GM12878 (cell line): Measurements from ENCODE around the gene TRPM7. TPM values are rescaled to one million over a fixed set of nuclear protein-coding genes. Genes with fewer than 3 reads are reported as not detected.

Source experiments
- ATAC-seq: fragments of 200-7000 bp; cut with Tn5 transposase; 3 replicates; pipeline ENCODE4 v1.9.1; 2020; ENCODE audit warnings: mild to moderate bottlenecking, moderate library complexity
- BruUV-seq: library from RNA; stranded (reverse); fragments of 400-500 nt; replicated peaks from 2 replicates; lab custom pipeline; 2021; lab: Mats Ljungman, UMichigan
- CTCF ChIA-PET: fragments of 300-600 bp; sonication (Branson Sonifier 250); formaldehyde crosslinking; extraction: SDS; loops from one replicate; lab custom pipeline; 2021; ENCODE audit warnings: inconsistent platforms; lab: Yijun Ruan, JAX
- POLR2A ChIA-PET: fragments of 350-600 bp; formaldehyde crosslinking; extraction: SDS; loops from one replicate; lab custom pipeline; 2021; ENCODE audit warnings: inconsistent platforms; lab: Charles Lee
- RAD21 ChIA-PET: fragments of 300-600 bp; sonication (Branson Sonifier 250); formaldehyde crosslinking; loops from one replicate; lab custom pipeline; 2023; ENCODE audit warnings: antibody characterized with exemption; ENCODE audit not compliant: unreplicated experiment; lab: Charles Lee
- SMC1A ChIA-PET: fragments of 300-600 bp; sonication (Branson Sonifier 250); formaldehyde crosslinking; loops from one replicate; lab custom pipeline; 2023; ENCODE audit not compliant: unreplicated experiment, uncharacterized antibody; lab: Charles Lee
- DNase-seq: peaks from one replicate; pipeline ENCODE4 v3.0.0-alpha.2; 2011; ENCODE audit warnings: low read depth, low spot score
- FAIRE-seq: peaks from 3 replicates; lab custom pipeline; 2011; peaks lifted over from hg19 to GRCh38; lab: Jason Lieb, UNC
- H2AFZ ChIP-seq: 2 replicates; pipeline ENCODE4 v1.6.0; 2011; ENCODE audit warnings: low read depth, low read length, control low read depth; ENCODE audit not compliant: control insufficient read depth
- H3K27ac ChIP-seq: 2 replicates; pipeline ENCODE4 v1.5.1; 2011; ENCODE audit warnings: control low read depth; ENCODE audit not compliant: control insufficient read depth, insufficient read depth
- H3K27me3 ChIP-seq, 2 experiments: replicated peaks in 1 of 2; 2 replicates each; pipeline versions ENCODE4 v1.6.0 to v1.6.1; 2011; ENCODE audit warnings: low read length in 1 of 2; ENCODE audit not compliant: control insufficient read depth in 2 of 2, insufficient read depth in 2 of 2
- H3K36me3 ChIP-seq, 2 experiments: 2 replicates each; pipeline ENCODE4 v1.5.1; 2011; ENCODE audit warnings: low read length in 1 of 2; ENCODE audit not compliant: control insufficient read depth in 2 of 2, insufficient read depth in 2 of 2
- H3K4me1 ChIP-seq: 2 replicates; pipeline ENCODE4 v1.6.1; 2011; ENCODE audit warnings: mild to moderate bottlenecking, low read length, moderate library complexity, mixed read lengths; ENCODE audit not compliant: control insufficient read depth, insufficient read depth
- H3K4me2 ChIP-seq: 2 replicates; pipeline ENCODE4 v1.6.0; 2011; ENCODE audit warnings: control low read depth; ENCODE audit not compliant: control insufficient read depth, insufficient read depth
- H3K4me3 ChIP-seq: fragments of 200-600 bp; sonication (generic); 2 replicates; pipeline ENCODE4 v1.5.1; 2016
- H3K79me2 ChIP-seq: 2 replicates; pipeline ENCODE4 v1.6.0; 2011; ENCODE audit warnings: low read length; ENCODE audit not compliant: control insufficient read depth, insufficient read depth
- H3K9ac ChIP-seq: 2 replicates; pipeline ENCODE4 v1.8.0; 2011; ENCODE audit warnings: low read length, control low read depth, mixed read lengths; ENCODE audit not compliant: control insufficient read depth, insufficient read depth
- H3K9me3 ChIP-seq: replicated peaks from 3 replicates; pipeline ENCODE4 v1.5.1; 2011; ENCODE audit warnings: mild to moderate bottlenecking, low read length; ENCODE audit not compliant: control insufficient read depth, insufficient read depth
- H4K20me1 ChIP-seq: 2 replicates; pipeline ENCODE4 v1.6.0; 2011; ENCODE audit not compliant: control insufficient read depth, insufficient read depth
- BMI1 ChIP-seq: fragments of 450-650 bp; IDR thresholded peaks from 2 replicates; pipeline ENCODE4 v1.6.1; 2016; ENCODE audit warnings: mild to moderate bottlenecking, moderate library complexity, borderline replicate concordance
- BRCA1 ChIP-seq: IDR thresholded peaks from 2 replicates; pipeline ENCODE4 v1.6.1; 2011; ENCODE audit warnings: low read depth, low read length, improper control_type of control experiment
- CHD1 ChIP-seq: IDR thresholded peaks from 2 replicates; pipeline ENCODE4 v1.6.1; 2012; ENCODE audit warnings: low read depth, low read length, improper control_type of control experiment
- DPF2 ChIP-seq: fragments of 450-650 bp; IDR thresholded peaks from 2 replicates; pipeline ENCODE4 v1.6.1; 2017; ENCODE audit warnings: mild to moderate bottlenecking
- EGR1 ChIP-seq, 2 experiments: IDR thresholded peaks; 1 replicate in 1 of 2; 2 replicates in 1 of 2; pipeline ENCODE4 v1.6.1; 2011 to 2012; ENCODE audit warnings: low read depth in 2 of 2, low read length in 2 of 2, borderline replicate concordance in 1 of 2, mild to moderate bottlenecking in 1 of 2, moderate library complexity in 1 of 2
- FOS ChIP-seq: IDR thresholded peaks from 3 replicates; pipeline ENCODE4 v1.6.1; 2011; ENCODE audit warnings: borderline replicate concordance; ENCODE audit not compliant: insufficient read length; ENCODE audit errors: extremely low read depth
- FOXM1 ChIP-seq: IDR thresholded peaks from 2 replicates; pipeline ENCODE4 v1.6.1; 2012; ENCODE audit warnings: low read depth, mild to moderate bottlenecking, inconsistent platforms, low read length, moderate library complexity
- HDGF ChIP-seq: fragments of 450-650 bp; IDR thresholded peaks from 2 replicates; pipeline ENCODE4 v1.6.1; 2016; ENCODE audit warnings: antibody characterized with exemption
- IKZF1 ChIP-seq: fragments of 450-650 bp; conservative IDR thresholded peaks from 2 replicates; pipeline ENCODE4 v1.6.1; 2017; ENCODE audit warnings: antibody characterized with exemption, mild to moderate bottlenecking
- KAT2A ChIP-seq: conservative IDR thresholded peaks from 2 replicates; pipeline ENCODE4 v1.6.1; 2011; ENCODE audit warnings: low read depth, low read length; ENCODE audit not compliant: control insufficient read depth
- MEF2B ChIP-seq: fragments of 450-650 bp; IDR thresholded peaks from 2 replicates; pipeline ENCODE4 v1.6.1; 2018; ENCODE audit warnings: mild to moderate bottlenecking, moderate library complexity; ENCODE audit not compliant: partially characterized antibody, poor library complexity, severe bottlenecking
- POU2F2 ChIP-seq: IDR thresholded peaks from 3 replicates; pipeline ENCODE4 v1.6.1; 2011; ENCODE audit warnings: low read depth, mild to moderate bottlenecking, low read length, borderline replicate concordance
- RCOR1 ChIP-seq: conservative IDR thresholded peaks from 2 replicates; pipeline ENCODE4 v1.6.1; 2012; ENCODE audit warnings: low read depth, low read length, improper control_type of control experiment
- RELA ChIP-seq: fragments of 450-650 bp; IDR thresholded peaks from 2 replicates; pipeline ENCODE4 v1.8.0; 2014; ENCODE audit warnings: borderline replicate concordance; ENCODE audit not compliant: partially characterized antibody
- SIN3A ChIP-seq: IDR thresholded peaks from 2 replicates; pipeline ENCODE4 v1.6.1; 2012; ENCODE audit warnings: low read depth, low read length, improper control_type of control experiment
- SMAD5 ChIP-seq: IDR thresholded peaks from 2 replicates; pipeline ENCODE4 v1.6.1; 2016; ENCODE audit warnings: antibody characterized with exemption, low read depth
- TAF1 ChIP-seq: IDR thresholded peaks from 2 replicates; pipeline ENCODE4 v1.6.1; 2011; ENCODE audit warnings: mild to moderate bottlenecking, low read depth, low read length, borderline replicate concordance
- YBX1 ChIP-seq: fragments of 450-650 bp; IDR thresholded peaks from 2 replicates; pipeline ENCODE4 v1.6.1; 2016; ENCODE audit warnings: antibody characterized with exemption
- ZNF274 ChIP-seq: IDR thresholded peaks from one replicate; pipeline ENCODE4 v1.8.0; 2011; ENCODE audit not compliant: insufficient read length, insufficient read depth
- ZNF384 ChIP-seq: IDR thresholded peaks from 2 replicates; pipeline ENCODE4 v1.6.1; 2012; ENCODE audit warnings: low read depth, mild to moderate bottlenecking, low read length, improper control_type of control experiment, borderline replicate concordance
- ZZZ3 ChIP-seq: IDR thresholded peaks from 2 replicates; pipeline ENCODE4 v1.6.1; 2011; ENCODE audit warnings: low read depth; ENCODE audit not compliant: control insufficient read depth, insufficient read length
- WGBS: methylation state at CpG from one replicate; pipeline ENCODE4 v1.1.6; 2016; ENCODE audit warnings: low lambda C conversion rate; ENCODE audit not compliant: insufficient replicate concordance, insufficient coverage; ENCODE audit errors: missing lambda C conversion rate; 5-methylcytosine and 5-hydroxymethylcytosine counted together
- in situ Hi-C: fragments of 300-500 bp; cut with MboI; formaldehyde crosslinking; loops from 9 replicates; pipeline ENCODE4 v1.14.3; 2018; ENCODE audit warnings: mixed read lengths
- intact Hi-C: fragments of 100-400 bp; cut with micrococcal nuclease; formaldehyde crosslinking; loops from one replicate; pipeline ENCODE4 v1.14.2; 2022; ENCODE audit not compliant: unreplicated experiment
- polyA plus RNA-seq, 11 experiments: library from polyadenylated mRNA; depleted of rRNA in 4 of 11; unstranded in 6 of 11; stranded (reverse) in 5 of 11; fragments of >200 nt; fragmentation: Nextera tagmentation in 4 of 11; fragmentation: Illumina TruSeq in 1 of 11; extraction: Ambion mirVana in 4 of 11; extraction: Trizol in 1 of 11; gene quantifications; 1 replicate in 1 of 11; 2 replicates in 10 of 11; pipeline versions ENCODE4 v1.2.1 to v1.2.3, GENCODE V29; 2011 to 2016; ENCODE audit warnings: inconsistent platforms in 2 of 11, missing spikeins in 2 of 11, low read depth in 1 of 11
- total RNA-seq, 4 experiments: library from RNA; depleted of rRNA in 3 of 4; stranded (reverse); fragments of >200 nt in 3 of 4; fragmentation: Illumina TruSeq in 1 of 4; extraction: Trizol in 1 of 4; gene quantifications; 2 replicates each; pipeline versions ENCODE4 v1.2.1 to v1.2.3, GENCODE V29; 2013 to 2021
- TF ChIP-seq, protein P1 (sequence below): IDR thresholded peaks from 2 replicates; pipeline ENCODE4 v1.6.1; 2012; ENCODE audit warnings: low read length, inconsistent platforms
- TF ChIP-seq, protein P2 (sequence below): fragments of 450-650 bp; IDR thresholded peaks from 2 replicates; pipeline ENCODE4 v1.6.1; 2017; ENCODE audit warnings: low read depth, mild to moderate bottlenecking, moderate library complexity

The TRPM7 gene
- total and polyA plus RNA-seq, 10 of the 15 experiments (the other 5 are each of a cell fraction or from before 2014, with no cell fraction given), result 4.5 to 49.7 (median 22.5) TPM

DNA sequence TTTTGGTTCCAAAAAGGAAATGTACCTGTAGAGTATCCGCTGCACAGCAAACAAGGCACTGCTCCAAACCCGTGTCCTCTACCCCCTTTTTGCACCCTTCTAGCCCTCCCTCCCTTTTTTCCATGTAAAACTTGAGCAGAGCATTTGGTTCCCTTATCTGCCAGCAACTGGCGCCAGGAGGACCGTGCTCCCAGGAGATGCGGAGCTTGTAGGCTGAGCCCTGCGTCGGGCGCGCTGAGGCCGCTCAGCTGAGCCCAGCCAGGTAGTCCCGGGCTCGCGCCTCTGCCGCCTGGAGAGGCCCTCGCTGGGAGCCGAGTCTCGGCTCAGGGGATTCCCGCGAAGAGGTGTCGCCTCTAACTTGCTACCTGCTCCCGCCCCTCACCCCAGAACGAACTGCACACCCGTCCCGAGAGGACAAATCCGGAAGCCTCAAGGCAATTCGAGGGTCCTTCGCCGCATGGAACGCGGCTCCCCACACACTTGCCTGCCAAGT is 575 bp downstream of the TRPM7 start:
- BruUV-seq, result TSS peak; percentile 86
- ChIA-PET RAD21 (interaction anchor here (1.0 to 1.3 kb wide), 5 partner anchors 13 to 333 kb away, joined by 3 to 4 read pairs (median 3); no protein-coding TSS in a partner anchor), CTCF (interaction anchor here (3.9 kb wide), 1 partner anchor 10 kb away, joined by 20 read pairs; no protein-coding TSS in a partner anchor), POLR2A (interaction anchor here (0.6 kb wide), 1 partner anchor 200 kb away, joined by 3 read pairs; no protein-coding TSS in a partner anchor), SMC1A (interaction anchor here (0.6 to 2.0 kb wide), 3 partner anchors 9 to 789 kb away, joined by 3 to 4 read pairs (median 3); no protein-coding TSS in a partner anchor)
- in situ Hi-C loops (loop anchor here (5.0 kb wide), 1 partner anchor 196 kb away; no protein-coding TSS in a partner anchor), intact Hi-C loops (loop anchor here (2.0 kb wide), 1 partner anchor 79 kb away; the partner anchor contains the start of gene SPPL2A)
- H3K27ac ChIP-seq, result peak overlapping the region; percentile 86
- H3K4me3 ChIP-seq, result peak overlapping the region; percentile 91
- H4K20me1 ChIP-seq, result no peaks in the 10 kb centered on the region
- H3K36me3 ChIP-seq, result peaks cover 0 to 8% of the 10 kb centered on the region in 2 experiments; a peak in 1 of 4 replicates
- H3K9me3 ChIP-seq, result no peaks in the 10 kb centered on the region
- 2% methylated on average over 30 of the region's 30 CpGs for WGBS
- H3K27me3 ChIP-seq, result no peaks in the 10 kb centered on the region
- peak overlapping the region; percentile 71 for H3K4me2 ChIP-seq
- ATAC-seq (peak; percentile 85), DNase-seq (peak; percentile 26), FAIRE-seq (no peak)
- peak overlapping the region; percentile 96 for H3K9ac ChIP-seq
- peaks cover 3% of the 10 kb centered on the region for H3K4me1 ChIP-seq
- peak overlapping the region; percentile 91 for H2AFZ ChIP-seq
- H3K79me2 ChIP-seq, result peaks cover 59% of the 10 kb centered on the region
- TF ChIP-seq, protein P1, sequence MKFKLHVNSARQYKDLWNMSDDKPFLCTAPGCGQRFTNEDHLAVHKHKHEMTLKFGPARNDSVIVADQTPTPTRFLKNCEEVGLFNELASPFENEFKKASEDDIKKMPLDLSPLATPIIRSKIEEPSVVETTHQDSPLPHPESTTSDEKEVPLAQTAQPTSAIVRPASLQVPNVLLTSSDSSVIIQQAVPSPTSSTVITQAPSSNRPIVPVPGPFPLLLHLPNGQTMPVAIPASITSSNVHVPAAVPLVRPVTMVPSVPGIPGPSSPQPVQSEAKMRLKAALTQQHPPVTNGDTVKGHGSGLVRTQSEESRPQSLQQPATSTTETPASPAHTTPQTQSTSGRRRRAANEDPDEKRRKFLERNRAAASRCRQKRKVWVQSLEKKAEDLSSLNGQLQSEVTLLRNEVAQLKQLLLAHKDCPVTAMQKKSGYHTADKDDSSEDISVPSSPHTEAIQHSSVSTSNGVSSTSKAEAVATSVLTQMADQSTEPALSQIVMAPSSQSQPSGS, result no peak
- TF ChIP-seq ZNF274, result no peak
- peak; percentile 67 for TF ChIP-seq HDGF
- TF ChIP-seq TAF1, result no peak
- TF ChIP-seq FOXM1, result no peak
- no peak for TF ChIP-seq YBX1
- no peak for TF ChIP-seq KAT2A
- TF ChIP-seq, protein P2, sequence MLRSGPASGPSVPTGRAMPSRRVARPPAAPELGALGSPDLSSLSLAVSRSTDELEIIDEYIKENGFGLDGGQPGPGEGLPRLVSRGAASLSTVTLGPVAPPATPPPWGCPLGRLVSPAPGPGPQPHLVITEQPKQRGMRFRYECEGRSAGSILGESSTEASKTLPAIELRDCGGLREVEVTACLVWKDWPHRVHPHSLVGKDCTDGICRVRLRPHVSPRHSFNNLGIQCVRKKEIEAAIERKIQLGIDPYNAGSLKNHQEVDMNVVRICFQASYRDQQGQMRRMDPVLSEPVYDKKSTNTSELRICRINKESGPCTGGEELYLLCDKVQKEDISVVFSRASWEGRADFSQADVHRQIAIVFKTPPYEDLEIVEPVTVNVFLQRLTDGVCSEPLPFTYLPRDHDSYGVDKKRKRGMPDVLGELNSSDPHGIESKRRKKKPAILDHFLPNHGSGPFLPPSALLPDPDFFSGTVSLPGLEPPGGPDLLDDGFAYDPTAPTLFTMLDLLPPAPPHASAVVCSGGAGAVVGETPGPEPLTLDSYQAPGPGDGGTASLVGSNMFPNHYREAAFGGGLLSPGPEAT, result peak; percentile 50
- no peak for TF ChIP-seq BRCA1
- no peak for TF ChIP-seq MEF2B
- no peak for TF ChIP-seq ZZZ3
- TF ChIP-seq FOS, result no peak
- no peak for TF ChIP-seq ZNF384
- no peak for TF ChIP-seq EGR1 (IDR thresholded peaks at IDR 0.05; ENCODE audit: borderline replicate concordance in 1 of 2, low read depth in 2 of 2, low read length in 2 of 2)
- TF ChIP-seq CHD1, result no peak
- peak; percentile 30 for TF ChIP-seq SIN3A
- TF ChIP-seq DPF2, result no peak
- no peak for TF ChIP-seq RELA
- TF ChIP-seq RCOR1, result no peak
- TF ChIP-seq IKZF1, result no peak
- TF ChIP-seq BMI1, result no peak
- TF ChIP-seq SMAD5, result 0 out of 2 replicates have a peak, but pooled peaks have one; percentile 66
- no peak for TF ChIP-seq POU2F2
